OCI-LY7 (cell line): Measurements from ENCODE around the gene NARS2. TPM values are rescaled to one million over a fixed set of nuclear protein-coding genes. Genes with fewer than 3 reads are reported as not detected.

Source experiments
- BruUV-seq: library from RNA; stranded (reverse); fragments of 400-500 nt; replicated peaks from 2 replicates; lab custom pipeline; 2021; lab: Mats Ljungman, UMichigan
- CTCF ChIA-PET: fragments of 300-600 bp; sonication (Branson Sonifier 250); formaldehyde crosslinking; loops from one replicate; lab custom pipeline; 2022; ENCODE audit warnings: antibody characterized with exemption; ENCODE audit not compliant: unreplicated experiment; lab: Charles Lee
- POLR2A ChIA-PET: fragments of 300-600 bp; sonication (Branson Sonifier 250); formaldehyde crosslinking; loops from one replicate; lab custom pipeline; 2022; ENCODE audit warnings: antibody characterized with exemption; lab: Charles Lee
- DNase-seq: peaks from one replicate; pipeline ENCODE4 v3.0.0-alpha.2; 2015; ENCODE audit warnings: low spot score
- H2AFZ ChIP-seq: fragments of 200-600 bp; sonication (generic), shearing (Covaris generic); 2 replicates; pipeline ENCODE4 v1.6.1; 2014; ENCODE audit warnings: mild to moderate bottlenecking, antibody characterized with exemption, low read length, moderate library complexity
- H3K27ac ChIP-seq: fragments of 200-600 bp; sonication (generic); 2 replicates; pipeline ENCODE4 v1.5.1; 2014; ENCODE audit warnings: mixed run types, low read depth, mild to moderate bottlenecking, moderate library complexity, low read length, inconsistent platforms; ENCODE audit not compliant: poor library complexity, severe bottlenecking
- H3K36me3 ChIP-seq: fragments of 200-600 bp; sonication (generic); 2 replicates; pipeline ENCODE4 v1.6.1; 2014; ENCODE audit warnings: mild to moderate bottlenecking, antibody characterized with exemption, low read length, moderate library complexity, mixed read lengths; ENCODE audit not compliant: insufficient read depth
- H3K4me1 ChIP-seq: fragments of 200-600 bp; sonication (generic); 2 replicates; pipeline ENCODE4 v1.5.1; 2014; ENCODE audit warnings: mild to moderate bottlenecking, low read length; ENCODE audit not compliant: insufficient read depth, poor library complexity, severe bottlenecking
- H3K4me2 ChIP-seq: fragments of 200-600 bp; sonication (generic); 2 replicates; pipeline ENCODE4 v1.6.1; 2014; ENCODE audit warnings: mild to moderate bottlenecking, low read length
- H3K4me3 ChIP-seq: fragments of 200-600 bp; sonication (generic); 2 replicates; pipeline ENCODE4 v1.5.1; 2014; ENCODE audit warnings: mild to moderate bottlenecking, low read depth, low read length; ENCODE audit not compliant: poor library complexity, severe bottlenecking
- H3K79me2 ChIP-seq: fragments of 200-600 bp; sonication (generic); 2 replicates; pipeline ENCODE4 v1.6.1; 2016; ENCODE audit warnings: low read depth, mild to moderate bottlenecking, low read length, moderate library complexity, mixed read lengths; ENCODE audit not compliant: insufficient read depth
- H3K9me2 ChIP-seq: fragments of 200-600 bp; sonication (generic); 2 replicates; pipeline ENCODE4 v1.6.1; 2016; ENCODE audit warnings: mild to moderate bottlenecking, low read length, mixed read lengths; ENCODE audit not compliant: insufficient read depth
- H3K9me3 ChIP-seq: fragments of 200-600 bp; sonication (generic); 2 replicates; pipeline ENCODE4 v1.6.1; 2014; ENCODE audit warnings: mild to moderate bottlenecking, mixed run types, low read length, mixed read lengths
- H4K20me1 ChIP-seq: fragments of 200-600 bp; sonication (generic); 2 replicates; pipeline ENCODE4 v1.6.1; 2014; ENCODE audit warnings: mild to moderate bottlenecking, antibody characterized with exemption, low read length, moderate library complexity, mixed read lengths; ENCODE audit not compliant: insufficient read depth
- CTCF ChIP-seq: fragments of 200-600 bp; sonication (generic); conservative IDR thresholded peaks from 2 replicates; pipeline ENCODE4 v1.5.1; 2014; ENCODE audit warnings: mild to moderate bottlenecking, antibody characterized with exemption, low read length, moderate library complexity, mixed read lengths
- EZH2phosphoT487 ChIP-seq: fragments of 200-600 bp; sonication (generic); IDR thresholded peaks from 2 replicates; pipeline ENCODE4 v1.6.1; 2018; ENCODE audit warnings: low read depth, borderline replicate concordance, mild to moderate bottlenecking, mixed run types, antibody characterized with exemption, low read length, moderate library complexity, mixed read lengths
- intact Hi-C: fragments of 100-400 bp; cut with micrococcal nuclease; formaldehyde crosslinking; loops from one replicate; pipeline ENCODE4 v1.10.0; 2022; ENCODE audit not compliant: unreplicated experiment
- total RNA-seq, 2 experiments: library from RNA; depleted of rRNA in 1 of 2; stranded (reverse); fragments of >200 nt in 1 of 2; shearing (Covaris generic) in 1 of 2; gene quantifications; 2 replicates each; pipeline ENCODE4 v1.2.3, GENCODE V29; 2014 to 2022

The NARS2 gene
- total RNA-seq, 2 experiments from 2014 or later, result 28.1 to 29.2 TPM

GRCh38 chr11:78459738-78460137 lies 114.9 kb downstream of the NARS2 start:
- Histone ChIP-seq H3K9me2 (no peaks in the 10 kb centered on the region), H3K79me2 (no peaks in the 10 kb centered on the region), H3K36me3 (peaks cover 76% of the 10 kb centered on the region), H3K9me3 (no peaks in the 10 kb centered on the region), H4K20me1 (no peaks in the 10 kb centered on the region), H2AFZ (no peak overlapping the region), H3K27ac (no peak overlapping the region), H3K4me3 (no peak overlapping the region), H3K4me2 (no peak overlapping the region), H3K4me1 (peaks cover 4% of the 10 kb centered on the region)
- CTCF ChIA-PET, result no interaction called here
- BruUV-seq, result no TSS peak
- DNase-seq, result no peak
- intact Hi-C loops, result no loop called here
- TF ChIP-seq CTCF, result no peak
- TF ChIP-seq EZH2phosphoT487, result no peak
- POLR2A ChIA-PET, result no interaction called here

DNA sequence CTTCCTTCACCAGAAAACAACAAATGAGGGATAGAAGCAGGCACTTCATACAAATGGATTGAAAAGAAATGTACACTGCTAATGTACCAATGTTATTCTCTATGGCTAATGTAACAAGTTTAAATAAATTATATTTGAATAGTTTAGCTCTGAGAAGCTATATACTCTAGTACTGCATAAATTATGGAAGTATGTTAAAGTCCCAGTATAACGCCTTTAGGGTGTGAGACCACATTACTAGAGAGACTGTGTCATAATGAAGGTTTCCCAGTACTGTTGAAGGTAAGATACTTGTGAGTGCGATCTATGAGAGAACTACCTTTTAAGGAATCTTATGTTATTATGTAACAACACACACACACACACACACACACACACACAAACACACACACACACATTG lies 117.2 kb downstream of the NARS2 start:
- Histone ChIP-seq H3K27ac (no peak overlapping the region), H3K79me2 (no peaks in the 10 kb centered on the region), H2AFZ (no peak overlapping the region), H3K4me3 (no peak overlapping the region), H3K9me3 (no peaks in the 10 kb centered on the region), H4K20me1 (no peaks in the 10 kb centered on the region), H3K4me2 (no peak overlapping the region), H3K36me3 (peaks cover 65% of the 10 kb centered on the region), H3K4me1 (peaks cover 6% of the 10 kb centered on the region), H3K9me2 (no peaks in the 10 kb centered on the region)
- ChIA-PET CTCF (no interaction called here), POLR2A (no interaction called here)
- intact Hi-C loops, result loop anchor here (1.0 kb wide), 1 partner anchor 8 kb away; no protein-coding TSS in a partner anchor
- no peak for DNase-seq
- no TSS peak for BruUV-seq
- TF ChIP-seq CTCF (no peak), EZH2phosphoT487 (no peak)

GRCh38 chr11:78453140-78453935 lies 121.3 kb downstream of the NARS2 start:
- H3K4me2 ChIP-seq, result no peak overlapping the region
- H3K4me3 ChIP-seq, result no peak overlapping the region
- TF ChIP-seq CTCF, result no peak
- no peak for TF ChIP-seq EZH2phosphoT487
- peaks cover 26% of the 10 kb centered on the region; the same call in 1 of the 2 replicates for H3K36me3 ChIP-seq
- H3K9me3 ChIP-seq, result no peaks in the 10 kb centered on the region
- H3K9me2 ChIP-seq, result no peaks in the 10 kb centered on the region
- ChIA-PET POLR2A (interaction anchor here (0.7 to 1.3 kb wide), 2 partner anchors 24 to 75 kb away, joined by 3 to 4 read pairs; no protein-coding TSS in a partner anchor), CTCF (no interaction called here)
- H2AFZ ChIP-seq, result no peak overlapping the region
- H3K79me2 ChIP-seq, result no peaks in the 10 kb centered on the region
- no TSS peak for BruUV-seq
- H3K4me1 ChIP-seq, result peaks cover 6% of the 10 kb centered on the region
- H4K20me1 ChIP-seq, result no peaks in the 10 kb centered on the region
- no peak overlapping the region for H3K27ac ChIP-seq
- no peak for DNase-seq
- intact Hi-C loops, result no loop called here
